K562 (cell line): ENCODE measurements around the gene FBXW9. TPM values are rescaled to one million over a fixed set of nuclear protein-coding genes. Genes with fewer than 3 reads are reported as not detected.

Experiments
- CBX1 ChIP-seq: sonication (generic); IDR thresholded peaks from 2 replicates; pipeline ENCODE4 v1.6.1; 2016; ENCODE audit warnings: antibody characterized with exemption, low read depth, mild to moderate bottlenecking
- FIP1L1 ChIP-seq: fragments of 200-400 bp; formaldehyde crosslinking; IDR thresholded peaks from 2 replicates; pipeline ENCODE4 v1.6.1; 2018; ENCODE audit warnings: mild to moderate bottlenecking, low read depth, low read length; ENCODE audit not compliant: poor library complexity, severe bottlenecking
- HNRNPK ChIP-seq: fragments of 200-400 bp; formaldehyde crosslinking; IDR thresholded peaks from one replicate; pipeline ENCODE4 v1.6.1; 2018; ENCODE audit warnings: mild to moderate bottlenecking, low read depth, low read length; ENCODE audit not compliant: poor library complexity, severe bottlenecking
- KLF13 ChIP-seq: fragments of 450-650 bp; IDR thresholded peaks from 2 replicates; pipeline ENCODE4 v1.6.1; 2016; ENCODE audit warnings: missing genetic modification characterization, low read depth, mild to moderate bottlenecking, missing compliant biosample characterization, moderate library complexity, borderline replicate concordance
- PHB2 ChIP-seq: fragments of 450-650 bp; IDR thresholded peaks from 2 replicates; pipeline ENCODE4 v1.6.1; 2017; ENCODE audit warnings: low read depth
- RBFOX2 ChIP-seq: fragments of 200-400 bp; formaldehyde crosslinking; IDR thresholded peaks from 2 replicates; pipeline ENCODE4 v1.6.1; 2017; ENCODE audit warnings: low read depth, mild to moderate bottlenecking, low read length, moderate library complexity
- SRSF3 ChIP-seq: fragments of 200-400 bp; formaldehyde crosslinking; IDR thresholded peaks from 2 replicates; pipeline ENCODE4 v1.6.1; 2016; ENCODE audit warnings: mild to moderate bottlenecking, low read length, moderate library complexity; ENCODE audit not compliant: insufficient read depth
- ZBTB17 ChIP-seq: fragments of 450-650 bp; formaldehyde crosslinking; IDR thresholded peaks from 2 replicates; pipeline ENCODE4 v1.4.0; 2020; ENCODE audit warnings: mild to moderate bottlenecking
- ZBTB7A ChIP-seq: IDR thresholded peaks from 2 replicates; pipeline ENCODE4 v1.6.1; 2011; ENCODE audit warnings: low read depth, mild to moderate bottlenecking, low read length, moderate library complexity, borderline replicate concordance; ENCODE audit not compliant: control insufficient read depth
- ZNF143 ChIP-seq: sonication (generic); formaldehyde crosslinking; IDR thresholded peaks from 2 replicates; pipeline ENCODE4 v1.9.0; 2022; ENCODE audit warnings: mild to moderate bottlenecking, missing genetic modification reagents
- ZNF263 ChIP-seq: sonication (generic); formaldehyde crosslinking; IDR thresholded peaks from 2 replicates; pipeline ENCODE4 v1.8.0; 2022; ENCODE audit warnings: mild to moderate bottlenecking, missing genetic modification reagents, borderline replicate concordance
- ZNF785 ChIP-seq: fragments of 250-450 bp; sonication (Bioruptor Pico); IDR thresholded peaks from 2 replicates; pipeline ENCODE4 v1.4.0; 2020; ENCODE audit warnings: mild to moderate bottlenecking
- polyA plus RNA-seq, 8 experiments: library from polyadenylated mRNA; depleted of rRNA in 4 of 8; stranded (reverse) in 5 of 8; unstranded in 3 of 8; fragments of >200 nt; fragmentation: Nextera tagmentation in 2 of 8; fragmentation: Illumina TruSeq in 1 of 8; extraction: Ambion mirVana in 2 of 8; extraction: Trizol in 1 of 8; gene quantifications; 2 replicates each; pipeline versions ENCODE4 v1.2.1 to v1.2.3, GENCODE V29; 2011 to 2014; ENCODE audit warnings: inconsistent platforms in 1 of 8, missing spikeins in 1 of 8
- total RNA-seq, 7 experiments: library from RNA; depleted of rRNA in 6 of 7; stranded (reverse); fragments of >200 nt in 6 of 7; fragmentation: Illumina TruSeq in 2 of 7; extraction: Trizol in 2 of 7; gene quantifications; 2 replicates each; pipeline versions ENCODE4 v1.2.1 to v1.2.3, GENCODE V29; 2011 to 2021; ENCODE audit warnings: low replicate concordance in 1 of 7
- TF ChIP-seq, protein P1 (sequence below): fragments of 450-650 bp; IDR thresholded peaks from 2 replicates; pipeline ENCODE4 v1.6.1; 2016; ENCODE audit warnings: low read depth
- TF ChIP-seq, protein P2 (sequence below): fragments of 250-450 bp; sonication (Bioruptor Pico); IDR thresholded peaks from 2 replicates; pipeline ENCODE4 v1.4.0; 2020; ENCODE audit warnings: borderline replicate concordance
- TF ChIP-seq, protein P3 (sequence below): IDR thresholded peaks from 2 replicates; pipeline ENCODE4 v1.6.1; 2012; ENCODE audit warnings: low read depth, low read length, improper control_type of control experiment, borderline replicate concordance

Gene FBXW9
- total and polyA plus RNA-seq, 9 of the 15 experiments (the other 6 are each of a cell fraction or from before 2014, with no cell fraction given): 0.23 to 21.7 (median 6.2) TPM

DNA sequence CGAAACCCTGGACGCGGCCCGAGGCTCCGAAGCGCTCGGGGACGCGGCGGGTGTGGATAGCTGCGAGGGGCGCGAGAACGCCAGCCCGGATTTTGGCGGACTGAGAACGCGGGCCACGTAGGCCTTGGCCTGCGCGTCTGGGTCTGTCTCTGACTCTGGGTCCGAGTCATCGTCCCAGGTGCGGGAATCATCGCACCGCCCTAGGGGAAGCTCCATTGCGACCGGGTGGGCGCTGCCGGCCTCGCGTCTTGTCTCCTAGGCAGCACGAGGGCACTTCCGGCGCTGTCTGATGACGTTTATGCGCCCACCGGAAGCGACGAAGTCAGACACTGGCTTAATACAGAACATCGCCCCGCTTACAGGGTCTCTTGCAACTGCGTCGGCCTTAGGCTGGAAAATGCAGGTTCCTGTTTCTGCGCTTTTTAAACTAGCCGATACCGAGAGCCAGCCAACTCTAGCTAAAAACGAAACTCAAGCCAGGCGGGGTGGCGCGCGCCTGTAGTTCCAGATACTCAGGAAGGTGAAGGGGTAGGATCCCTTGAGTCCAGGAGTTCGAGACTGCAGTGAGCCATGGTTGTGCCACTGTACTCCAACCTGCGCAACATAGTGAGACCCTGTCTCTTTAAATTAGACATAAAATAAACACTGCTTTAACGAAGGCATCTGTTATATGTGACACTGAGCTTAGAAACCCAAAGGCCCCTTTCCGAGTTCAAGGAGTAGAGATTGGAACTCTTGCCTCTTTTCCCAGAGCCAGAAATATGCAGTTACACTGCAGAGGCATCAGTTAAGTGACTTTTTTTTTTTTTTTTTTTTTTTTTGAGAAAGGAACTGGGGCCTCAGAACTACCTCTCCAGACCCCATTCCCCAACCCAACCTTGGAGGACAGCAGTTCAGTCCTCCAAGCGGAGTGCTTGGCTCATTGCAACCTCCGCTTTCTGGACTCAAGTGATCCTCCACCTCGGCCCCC is at the start of gene FBXW9 (continued):
- TF ChIP-seq, protein P1, sequence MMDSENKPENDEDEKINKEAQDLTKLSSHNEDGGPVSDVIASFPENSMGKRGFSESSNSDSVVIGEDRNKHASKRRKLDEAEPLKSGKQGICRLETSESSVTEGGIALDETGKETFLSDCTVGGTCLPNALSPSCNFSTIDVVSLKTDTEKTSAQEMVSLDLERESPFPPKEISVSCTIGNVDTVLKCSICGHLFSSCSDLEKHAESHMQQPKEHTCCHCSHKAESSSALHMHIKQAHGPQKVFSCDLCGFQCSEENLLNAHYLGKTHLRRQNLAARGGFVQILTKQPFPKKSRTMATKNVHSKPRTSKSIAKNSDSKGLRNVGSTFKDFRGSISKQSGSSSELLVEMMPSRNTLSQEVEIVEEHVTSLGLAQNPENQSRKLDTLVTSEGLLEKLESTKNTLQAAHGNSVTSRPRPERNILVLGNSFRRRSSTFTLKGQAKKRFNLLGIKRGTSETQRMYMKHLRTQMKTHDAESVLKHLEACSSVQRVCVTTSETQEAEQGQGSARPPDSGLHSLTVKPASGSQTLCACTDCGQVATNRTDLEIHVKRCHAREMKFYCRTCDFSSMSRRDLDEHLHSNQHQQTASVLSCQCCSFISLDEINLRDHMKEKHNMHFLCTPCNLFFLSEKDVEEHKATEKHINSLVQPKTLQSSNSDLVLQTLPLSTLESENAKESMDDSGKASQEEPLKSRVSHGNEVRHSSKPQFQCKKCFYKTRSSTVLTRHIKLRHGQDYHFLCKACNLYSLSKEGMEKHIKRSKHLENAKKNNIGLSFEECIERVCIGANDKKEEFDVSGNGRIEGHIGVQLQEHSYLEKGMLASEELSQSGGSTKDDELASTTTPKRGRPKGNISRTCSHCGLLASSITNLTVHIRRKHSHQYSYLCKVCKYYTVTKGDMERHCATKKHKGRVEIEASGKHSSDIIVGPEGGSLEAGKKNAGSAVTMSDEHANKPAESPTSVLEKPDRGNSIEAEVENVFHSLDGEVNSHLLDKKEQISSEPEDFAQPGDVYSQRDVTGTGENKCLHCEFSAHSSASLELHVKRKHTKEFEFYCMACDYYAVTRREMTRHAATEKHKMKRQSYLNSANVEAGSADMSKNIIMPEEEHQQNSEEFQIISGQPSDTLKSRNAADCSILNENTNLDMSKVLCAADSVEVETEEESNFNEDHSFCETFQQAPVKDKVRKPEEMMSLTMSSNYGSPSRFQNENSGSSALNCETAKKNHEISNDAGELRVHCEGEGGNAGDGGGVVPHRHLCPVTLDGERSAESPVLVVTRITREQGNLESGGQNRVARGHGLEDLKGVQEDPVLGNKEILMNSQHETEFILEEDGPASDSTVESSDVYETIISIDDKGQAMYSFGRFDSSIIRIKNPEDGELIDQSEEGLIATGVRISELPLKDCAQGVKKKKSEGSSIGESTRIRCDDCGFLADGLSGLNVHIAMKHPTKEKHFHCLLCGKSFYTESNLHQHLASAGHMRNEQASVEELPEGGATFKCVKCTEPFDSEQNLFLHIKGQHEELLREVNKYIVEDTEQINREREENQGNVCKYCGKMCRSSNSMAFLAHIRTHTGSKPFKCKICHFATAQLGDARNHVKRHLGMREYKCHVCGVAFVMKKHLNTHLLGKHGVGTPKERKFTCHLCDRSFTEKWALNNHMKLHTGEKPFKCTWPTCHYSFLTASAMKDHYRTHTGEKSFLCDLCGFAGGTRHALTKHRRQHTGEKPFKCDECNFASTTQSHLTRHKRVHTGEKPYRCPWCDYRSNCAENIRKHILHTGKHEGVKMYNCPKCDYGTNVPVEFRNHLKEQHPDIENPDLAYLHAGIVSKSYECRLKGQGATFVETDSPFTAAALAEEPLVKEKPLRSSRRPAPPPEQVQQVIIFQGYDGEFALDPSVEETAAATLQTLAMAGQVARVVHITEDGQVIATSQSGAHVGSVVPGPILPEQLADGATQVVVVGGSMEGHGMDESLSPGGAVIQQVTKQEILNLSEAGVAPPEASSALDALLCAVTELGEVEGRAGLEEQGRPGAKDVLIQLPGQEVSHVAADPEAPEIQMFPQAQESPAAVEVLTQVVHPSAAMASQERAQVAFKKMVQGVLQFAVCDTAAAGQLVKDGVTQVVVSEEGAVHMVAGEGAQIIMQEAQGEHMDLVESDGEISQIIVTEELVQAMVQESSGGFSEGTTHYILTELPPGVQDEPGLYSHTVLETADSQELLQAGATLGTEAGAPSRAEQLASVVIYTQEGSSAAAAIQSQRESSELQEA: no peak
- TF ChIP-seq, protein P2, sequence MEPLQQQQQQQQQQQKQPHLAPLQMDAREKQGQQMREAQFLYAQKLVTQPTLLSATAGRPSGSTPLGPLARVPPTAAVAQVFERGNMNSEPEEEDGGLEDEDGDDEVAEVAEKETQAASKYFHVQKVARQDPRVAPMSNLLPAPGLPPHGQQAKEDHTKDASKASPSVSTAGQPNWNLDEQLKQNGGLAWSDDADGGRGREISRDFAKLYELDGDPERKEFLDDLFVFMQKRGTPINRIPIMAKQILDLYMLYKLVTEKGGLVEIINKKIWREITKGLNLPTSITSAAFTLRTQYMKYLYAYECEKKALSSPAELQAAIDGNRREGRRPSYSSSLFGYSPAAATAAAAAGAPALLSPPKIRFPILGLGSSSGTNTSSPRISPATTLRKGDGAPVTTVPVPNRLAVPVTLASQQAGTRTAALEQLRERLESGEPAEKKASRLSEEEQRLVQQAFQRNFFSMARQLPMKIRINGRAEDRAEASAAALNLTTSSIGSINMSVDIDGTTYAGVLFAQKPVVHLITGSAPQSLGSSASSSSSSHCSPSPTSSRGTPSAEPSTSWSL (CRISPR knock-in tag): no peak
- TF ChIP-seq ZNF263 (CRISPR knock-in tag) (no peak), FIP1L1 (peak; percentile 89), RBFOX2 (peak; percentile 73), ZNF785 (CRISPR knock-in tag) (no peak), ZBTB17 (CRISPR knock-in tag) (no peak), ZBTB7A (0 out of 2 replicates have a peak, but pooled peaks have one; percentile 31), KLF13 (tag) (0 out of 2 replicates have a peak, but pooled peaks have one; percentile 44), ZNF143 (no peak), SRSF3 (no peak), HNRNPK (no peak), PHB2 (no peak), CBX1 (no peak)
- TF ChIP-seq, protein P3, sequence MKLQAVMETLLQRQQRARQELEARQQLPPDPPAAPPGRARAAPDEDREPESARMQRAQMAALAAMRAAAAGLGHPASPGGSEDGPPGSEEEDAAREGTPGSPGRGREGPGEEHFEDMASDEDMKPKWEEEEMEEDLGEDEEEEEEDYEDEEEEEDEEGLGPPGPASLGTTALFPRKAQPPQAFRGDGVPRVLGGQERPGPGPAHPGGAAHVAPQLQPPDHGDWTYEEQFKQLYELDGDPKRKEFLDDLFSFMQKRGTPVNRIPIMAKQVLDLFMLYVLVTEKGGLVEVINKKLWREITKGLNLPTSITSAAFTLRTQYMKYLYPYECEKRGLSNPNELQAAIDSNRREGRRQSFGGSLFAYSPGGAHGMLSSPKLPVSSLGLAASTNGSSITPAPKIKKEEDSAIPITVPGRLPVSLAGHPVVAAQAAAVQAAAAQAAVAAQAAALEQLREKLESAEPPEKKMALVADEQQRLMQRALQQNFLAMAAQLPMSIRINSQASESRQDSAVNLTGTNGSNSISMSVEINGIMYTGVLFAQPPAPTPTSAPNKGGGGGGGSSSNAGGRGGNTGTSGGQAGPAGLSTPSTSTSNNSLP: no peak
